ENCODE measurements around the gene INAFM1.

The INAFM1 gene

GRCh38 chr19:47274071-47274890, at the start of gene INAFM1:
Gene INAFM1, plus strand, starts transcription at chr19:47274885. Its CDS starts 35 bp downstream, at chr19:47274920.
- in situ Hi-C loops (cut with HindIII; ENCODE audit: low sequenced_read_pairs): loop anchor here (10.0 kb wide), 1 partner anchor 391 kb away; no protein-coding TSS in a partner anchor

DNA sequence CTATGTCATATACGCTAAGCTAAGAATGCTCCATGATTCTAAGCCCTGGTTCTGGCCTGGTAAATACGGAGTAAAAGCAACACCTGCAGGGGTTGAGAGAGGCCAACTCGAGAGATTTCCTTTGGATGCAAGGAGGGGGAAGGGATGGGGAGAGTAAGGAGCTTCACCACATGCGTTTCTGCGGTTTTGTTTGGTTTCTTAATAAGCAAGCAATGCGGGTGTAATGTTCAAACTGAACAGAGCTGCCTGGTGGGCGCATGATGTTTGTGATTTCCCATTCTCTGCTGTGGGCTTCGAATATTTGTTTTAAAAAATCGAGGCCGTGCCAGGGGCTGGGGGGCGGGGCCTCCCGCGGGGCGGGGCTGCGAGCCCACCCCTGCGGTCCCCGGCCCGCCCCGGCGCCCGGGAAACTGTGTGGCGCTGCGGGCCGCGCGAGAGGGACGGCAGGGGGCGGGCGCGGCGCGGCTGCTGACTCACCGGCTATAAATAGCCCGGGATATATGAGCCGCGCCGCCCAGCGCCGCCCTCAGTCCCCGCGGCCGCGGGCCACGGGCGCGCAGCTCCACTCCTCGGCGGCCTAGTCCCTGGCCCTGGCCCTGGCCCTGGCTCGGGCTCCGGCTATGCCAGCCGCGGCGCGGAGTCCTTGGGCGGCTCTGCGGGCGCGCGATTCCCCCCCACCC, 48.8 kb upstream of the INAFM1 start:
- in situ Hi-C loops (cut with HindIII; ENCODE audit: low sequenced_read_pairs): no loop called here

GRCh38 chr19:47226426-47227351, 48.0 kb upstream of the INAFM1 start:
- in situ Hi-C loops (cut with HindIII; ENCODE audit: low sequenced_read_pairs): no loop called here

- in situ Hi-C loops (cut with HindIII; ENCODE audit: low sequenced_read_pairs): no loop called here
Observed at GRCh38 chr19:47227352-47228167, 47.1 kb upstream of the INAFM1 start.

DNA sequence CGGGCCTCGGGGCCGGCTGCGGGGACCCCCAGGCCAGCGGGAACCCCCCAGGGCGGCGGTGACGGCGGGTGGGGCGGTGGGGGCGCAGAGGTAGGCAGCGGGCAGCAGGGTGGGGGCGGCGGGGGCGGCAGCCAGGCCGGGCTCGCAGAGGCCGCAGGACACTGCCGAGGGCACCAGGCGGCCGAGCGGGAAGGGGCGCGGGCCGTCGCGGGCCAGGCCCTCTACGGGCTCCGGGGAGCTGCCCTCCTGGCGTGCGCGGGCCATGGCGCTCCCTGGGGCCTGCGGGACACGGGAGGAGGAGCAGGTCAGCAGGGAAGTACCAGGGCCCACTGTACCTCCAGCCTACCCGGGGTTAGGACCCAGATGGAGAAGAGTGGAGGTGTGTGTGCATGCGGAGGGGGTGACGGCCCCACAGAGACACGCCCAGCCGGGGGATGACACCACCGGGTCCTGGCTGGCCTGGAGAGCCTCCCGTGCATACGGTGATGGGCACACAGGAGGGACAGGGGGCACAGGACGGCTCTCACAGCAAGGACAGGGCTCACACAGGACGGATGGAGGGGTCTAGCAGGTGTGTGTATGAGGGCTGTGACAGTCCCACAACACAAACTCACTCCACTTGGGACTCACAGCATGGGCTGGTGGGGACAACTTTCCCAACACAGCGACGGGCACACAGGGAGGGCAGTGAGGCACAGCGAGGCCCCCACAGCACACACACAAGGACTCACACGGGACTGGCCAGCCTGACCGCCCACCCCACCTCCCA, 46.3 kb upstream of the INAFM1 start:
- in situ Hi-C loops (cut with HindIII; ENCODE audit: low sequenced_read_pairs): no loop called here

- in situ Hi-C loops (cut with HindIII; ENCODE audit: low sequenced_read_pairs): no loop called here
Observed at GRCh38 chr19:47228937-47229675, 45.6 kb upstream of the INAFM1 start.

DNA sequence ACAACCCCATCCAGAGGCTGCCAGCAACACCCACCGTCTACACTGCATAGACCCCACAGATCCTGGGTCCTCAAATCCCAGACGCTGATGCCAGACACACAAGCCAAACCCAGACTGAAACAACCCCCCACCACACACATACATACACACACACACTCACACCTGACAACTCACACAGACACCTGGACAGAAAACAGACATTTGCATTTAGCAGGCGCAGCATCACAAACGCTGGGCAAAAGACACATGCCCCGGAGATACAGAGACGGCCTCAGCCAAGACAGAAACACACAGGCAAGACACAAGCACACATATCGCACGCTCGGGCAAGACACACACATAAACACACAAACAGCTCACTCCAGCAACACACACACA, 45.0 kb upstream of the INAFM1 start:
- in situ Hi-C loops (cut with HindIII; ENCODE audit: low sequenced_read_pairs): no loop called here

GRCh38 chr19:47230054-47230920, 44.4 kb upstream of the INAFM1 start:
- in situ Hi-C loops (cut with HindIII; ENCODE audit: low sequenced_read_pairs): no loop called here

- in situ Hi-C loops (cut with HindIII; ENCODE audit: low sequenced_read_pairs): no loop called here
Observed at GRCh38 chr19:47230921-47231214, 43.8 kb upstream of the INAFM1 start, which contains the start of gene BBC3. Gene BBC3, minus strand, starts transcription at chr19:47231199. Its CDS starts 2,768 bp downstream, at chr19:47228431.

- in situ Hi-C loops (cut with HindIII; ENCODE audit: low sequenced_read_pairs): no loop called here
Observed at GRCh38 chr19:47231215-47232054, 43.2 kb upstream of the INAFM1 start.

DNA sequence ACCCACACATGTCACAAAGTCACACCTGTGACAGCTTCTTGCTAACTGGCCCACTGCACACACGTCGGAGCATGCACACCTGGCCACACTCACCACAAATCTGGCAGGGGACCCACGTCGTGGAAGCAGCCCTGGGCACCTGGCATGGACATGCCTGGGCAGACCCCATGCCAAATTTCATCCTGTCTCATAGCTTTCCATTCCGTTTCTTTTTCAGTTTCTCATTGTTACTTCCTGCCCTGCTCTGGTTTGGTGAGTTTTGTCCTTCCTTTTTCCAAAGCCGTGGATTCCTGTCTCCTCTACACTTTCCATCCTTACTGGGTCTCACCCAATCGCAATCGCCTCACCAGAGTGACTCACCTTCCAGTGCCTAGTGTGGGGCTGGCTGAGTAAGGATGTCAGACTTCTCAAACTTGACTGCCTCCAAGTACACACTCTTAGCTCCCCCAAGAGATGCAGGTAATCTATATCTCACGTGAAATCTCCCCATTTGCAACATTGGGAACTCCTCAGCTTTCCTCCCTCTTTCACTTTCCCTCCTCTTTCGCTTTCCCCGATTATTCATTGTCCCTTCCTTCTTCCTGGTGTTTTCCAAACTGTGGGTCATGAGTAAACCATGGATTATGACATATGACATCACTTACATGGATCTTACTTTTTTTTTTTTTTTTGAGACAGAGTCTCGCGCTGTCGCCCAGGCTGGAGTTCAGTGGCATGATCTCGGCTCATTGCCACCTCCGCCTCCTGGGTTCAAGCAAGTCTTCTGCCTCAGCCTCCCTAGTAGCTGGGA, 42.1 kb upstream of the INAFM1 start:
- in situ Hi-C loops (cut with HindIII; ENCODE audit: low sequenced_read_pairs): no loop called here

GRCh38 chr19:47236072-47236675, 38.5 kb upstream of the INAFM1 start:
- in situ Hi-C loops (cut with HindIII; ENCODE audit: low sequenced_read_pairs): no loop called here

- in situ Hi-C loops (cut with HindIII; ENCODE audit: low sequenced_read_pairs): no loop called here
Observed at GRCh38 chr19:47239152-47239551, 35.5 kb upstream of the INAFM1 start.

GRCh38 chr19:47239610-47240296, 34.9 kb upstream of the INAFM1 start:
- in situ Hi-C loops (cut with HindIII; ENCODE audit: low sequenced_read_pairs): no loop called here

- in situ Hi-C loops (cut with HindIII; ENCODE audit: low sequenced_read_pairs): no loop called here
Observed at GRCh38 chr19:47240556-47240955, 34.1 kb upstream of the INAFM1 start.
